Spleen (tissue), 11 donors: ENCODE measurements around the gene EIF2D. TPM values are rescaled to one million over a fixed set of nuclear protein-coding genes. Genes with fewer than 3 reads are reported as not detected.

Experiments
- DNase-seq: peaks from one replicate; pipeline ENCODE4 v3.0.0-alpha.2; 2020
- H3K27ac ChIP-seq, 8 donors: fragments of 200-600 bp; sonication (generic) in 7 of 8; 1 replicate in 4 of 8; 2 replicates in 4 of 8; pipeline versions ENCODE4 v1.5.0 to v1.8.0; 2016 to 2021; ENCODE audit warnings: inconsistent platforms in 4 of 8, mild to moderate bottlenecking in 4 of 8, moderate library complexity in 1 of 8
- H3K27me3 ChIP-seq, 7 donors: fragments of 200-600 bp; sonication (generic) in 6 of 7; replicated peaks in 1 of 7; 1 replicate in 4 of 7; 2 replicates in 3 of 7; pipeline versions ENCODE4 v1.5.0 to v1.8.0; 2016 to 2021; ENCODE audit warnings: inconsistent platforms in 3 of 7, mild to moderate bottlenecking in 1 of 7
- H3K36me3 ChIP-seq, 6 donors: fragments of 200-600 bp; sonication (generic) in 5 of 6; 1 replicate in 4 of 6; 2 replicates in 2 of 6; pipeline versions ENCODE4 v1.5.0 to v1.8.0; 2016 to 2021; ENCODE audit warnings: inconsistent platforms in 2 of 6
- H3K4me1 ChIP-seq, 6 donors: fragments of 200-600 bp; sonication (generic) in 5 of 6; 1 replicate in 3 of 6; 2 replicates in 3 of 6; pipeline versions ENCODE4 v1.5.0 to v1.8.0; 2016 to 2021; ENCODE audit warnings: inconsistent platforms in 3 of 6
- H3K4me3 ChIP-seq, 8 donors: fragments of 200-600 bp; sonication (generic) in 7 of 8; 1 replicate in 4 of 8; 2 replicates in 4 of 8; pipeline versions ENCODE4 v1.5.0 to v1.8.0; 2016 to 2021; ENCODE audit warnings: inconsistent platforms in 4 of 8, mild to moderate bottlenecking in 4 of 8, moderate library complexity in 2 of 8
- H3K9me3 ChIP-seq, 8 donors: fragments of 200-600 bp; sonication (generic) in 7 of 8; 1 replicate in 4 of 8; 2 replicates in 4 of 8; pipeline versions ENCODE4 v1.5.0 to v1.8.0; 2016 to 2021; ENCODE audit warnings: inconsistent platforms in 4 of 8
- CTCF ChIP-seq, 11 experiments: fragments of 200-600 bp in 7 of 11; fragments of 450-650 bp in 4 of 11; sonication (generic) in 4 of 11; IDR thresholded peaks in 8 of 11; conservative IDR thresholded peaks in 3 of 11; 1 replicate in 7 of 11; 2 replicates in 4 of 11; pipeline versions ENCODE4 v1.4.0 to v1.8.0; 2016 to 2021; ENCODE audit warnings: antibody characterized with exemption in 11 of 11, inconsistent platforms in 4 of 11, mild to moderate bottlenecking in 1 of 11
- POLR2A ChIP-seq, 3 donors: fragments of 450-650 bp; IDR thresholded peaks; one replicate each; pipeline ENCODE4 v1.5.1; 2017; ENCODE audit warnings: antibody characterized with exemption in 3 of 3, mild to moderate bottlenecking in 1 of 3
- POLR2AphosphoS5 ChIP-seq, 3 donors: sonication (generic); formaldehyde crosslinking; IDR thresholded peaks; one replicate each; pipeline ENCODE4 v1.5.1; 2017; ENCODE audit warnings: antibody characterized with exemption in 3 of 3
- whole genome bisulfite sequencing, 5 donors: extraction: QIAGEN DNeasy Blood & Tissue Kit in 3 of 5; methylation state at CpG; one replicate each; pipeline versions ENCODE4 v1.1.5 to v1.1.7; 2013 to 2018; 5-methylcytosine and 5-hydroxymethylcytosine counted together
- intact Hi-C: fragments of 100-400 bp; cut with DNase I; formaldehyde crosslinking; loops from one replicate; pipeline ENCODE4 v1.15.0; 2023; ENCODE audit warnings: low total_unique reads
- polyA plus RNA-seq, 3 donors: library from polyadenylated mRNA; stranded (reverse); fragments of 200-250 nt; gene quantifications; one replicate each; pipeline ENCODE4 v1.2.1, GENCODE V29; 2013
- total RNA-seq, 7 donors: library from RNA; depleted of rRNA in 3 of 7; stranded (reverse); fragments of >200 nt in 3 of 7; fragmentation: NEBNext Ultra II Directional in 4 of 7; extraction: Animal tissue kit (Norgen Biotek cat#: 25700) in 4 of 7; gene quantifications; one replicate each; pipeline versions ENCODE4 v1.1.0 to v1.2.1, GENCODE V29; 2016 to 2021
- donor health status: healthy with polysubstance abuse.
- donor health status: DM: no; HTN: no; CAD: no; lungs with moderate emphysema.
- donor health status: DM: no; HTN: no; CAD: no.
- donor health status: Bipolar disorder and iron deficiency.
- donor health status: healthy.
- donor health status: DM: no; HTN: no; CAD: no.
- donor health status: DM: yes; HTN: yes; CAD: no.

The EIF2D gene
- total and polyA plus RNA-seq, 10 donors, result 38.7 to 51.6 (median 43.9) TPM

GRCh38 chr1:206654828-206655227 is 42.6 kb upstream of the EIF2D start:
- 55 to 61% (median 56%) methylated on average over 2 of the region's 2 CpGs for WGBS, 5 donors
- H3K9me3 ChIP-seq, result no peaks in the 10 kb centered on the region
- no peak for DNase-seq
- peaks cover 0 to 22% (median 12%) of the 10 kb centered on the region in 6 donors for H3K4me1 ChIP-seq
- TF ChIP-seq CTCF (IDR thresholded peaks at IDR 0.05 in 8 of 11, conservative IDR thresholded peaks at IDR 0.05 in 3 of 11) (no peak), POLR2A (IDR thresholded peaks at IDR 0.05) (no peak), POLR2AphosphoS5 (IDR thresholded peaks at IDR 0.05) (no peak)
- no peaks in the 10 kb centered on the region for H3K36me3 ChIP-seq
- peaks cover 0 to 27% (median 0%) of the 10 kb centered on the region in 7 donors for H3K27me3 ChIP-seq
- H3K4me3 ChIP-seq, result no peak overlapping the region
- H3K27ac ChIP-seq, result no peak overlapping the region
- intact Hi-C loops, result no loop called here

- no peak for DNase-seq
- no peak overlapping the region for H3K27ac ChIP-seq
- intact Hi-C loops, result no loop called here
- H3K9me3 ChIP-seq, result no peaks in the 10 kb centered on the region
- H3K27me3 ChIP-seq, result peaks cover 0 to 22% (median 0%) of the 10 kb centered on the region in 7 donors
- 91 to 95% (median 92%) methylated on average over 7 of the region's 7 CpGs for WGBS, 5 donors
- H3K4me3 ChIP-seq, result no peak overlapping the region
- TF ChIP-seq POLR2A (IDR thresholded peaks at IDR 0.05) (no peak), POLR2AphosphoS5 (IDR thresholded peaks at IDR 0.05) (no peak), CTCF (IDR thresholded peaks at IDR 0.05 in 8 of 11, conservative IDR thresholded peaks at IDR 0.05 in 3 of 11) (no peak)
- H3K4me1 ChIP-seq, result peaks cover 0 to 15% (median 9%) of the 10 kb centered on the region in 6 donors
- no peaks in the 10 kb centered on the region for H3K36me3 ChIP-seq
These were observed 41.6 kb upstream of the EIF2D start for GRCh38 chr1:206653715-206654459.

GRCh38 chr1:206651958-206652890 is 40.0 kb upstream of the EIF2D start:
- TF ChIP-seq CTCF (IDR thresholded peaks at IDR 0.05 in 8 of 11, conservative IDR thresholded peaks at IDR 0.05 in 3 of 11), result no peak
- TF ChIP-seq POLR2A (IDR thresholded peaks at IDR 0.05), result no peak
- TF ChIP-seq POLR2AphosphoS5 (IDR thresholded peaks at IDR 0.05), result no peak
- WGBS, 5 donors, result 79 to 90% (median 85%) methylated on average over 5 of the region's 5 CpGs
- Histone ChIP-seq H3K27ac (no peak overlapping the region), H3K27me3 (peaks cover 0 to 5% (median 0%) of the 10 kb centered on the region in 7 donors), H3K4me3 (no peak overlapping the region), H3K36me3 (peaks cover 0 to 14% (median 9%) of the 10 kb centered on the region in 6 donors), H3K9me3 (no peaks in the 10 kb centered on the region), H3K4me1 (peaks cover 0 to 3% (median 0%) of the 10 kb centered on the region in 6 donors)
- intact Hi-C loops, result no loop called here
- no peak for DNase-seq
